ENCODE measurements around the gene ZNF618.
"Not testable (repeated sequence)": the region's sequence is repeated elsewhere in the genome, so short reads cannot be mapped to it uniquely, and the experiment has no call there.

Gene ZNF618

DNA sequence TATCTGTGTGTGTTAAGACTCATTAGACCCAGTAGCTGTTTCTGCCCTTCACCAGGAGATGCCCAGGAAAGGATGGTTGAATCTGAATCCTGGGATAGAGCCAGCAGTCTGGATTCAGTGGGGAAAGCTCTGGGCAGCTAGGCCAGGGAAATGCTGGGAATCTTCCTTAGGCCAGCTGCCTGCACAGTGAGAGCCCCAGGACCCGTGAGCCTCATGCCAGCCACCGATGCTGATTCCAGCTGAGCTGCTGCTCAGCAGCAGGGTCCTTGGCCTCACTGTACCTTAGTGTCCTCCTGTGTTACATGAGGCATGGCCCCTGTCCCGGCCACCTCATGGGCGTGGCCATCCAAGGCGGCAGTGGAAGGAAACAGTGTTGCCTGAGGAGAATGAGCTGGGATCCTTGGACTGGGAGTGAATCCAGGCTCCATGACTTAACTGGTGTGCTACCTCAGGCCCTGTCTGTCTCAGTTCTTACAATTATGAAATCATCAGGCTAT, 114.9 kb downstream of the ZNF618 start:
- DNase-seq = no peak

DNA sequence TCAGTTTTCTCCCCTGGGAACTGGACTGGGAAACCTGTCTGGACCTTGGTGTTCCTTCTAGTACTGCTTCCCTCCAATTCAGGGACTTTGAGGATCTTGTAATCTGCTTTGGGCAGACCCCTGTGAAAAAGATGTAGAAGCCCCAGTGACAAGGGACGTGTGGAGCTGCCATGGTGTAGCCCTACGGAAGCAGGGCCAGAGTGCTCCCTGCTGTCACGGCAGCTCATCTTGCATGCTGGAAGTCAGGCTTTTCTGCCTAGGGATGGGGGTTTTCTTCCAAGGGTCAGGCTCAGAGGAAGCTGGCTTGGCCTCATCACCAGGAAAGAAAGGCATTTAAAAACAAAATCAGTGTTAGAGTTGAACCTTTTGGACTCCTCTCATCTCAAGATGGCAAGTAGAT, 115.6 kb downstream of the ZNF618 start:
- no peak for DNase-seq

DNA sequence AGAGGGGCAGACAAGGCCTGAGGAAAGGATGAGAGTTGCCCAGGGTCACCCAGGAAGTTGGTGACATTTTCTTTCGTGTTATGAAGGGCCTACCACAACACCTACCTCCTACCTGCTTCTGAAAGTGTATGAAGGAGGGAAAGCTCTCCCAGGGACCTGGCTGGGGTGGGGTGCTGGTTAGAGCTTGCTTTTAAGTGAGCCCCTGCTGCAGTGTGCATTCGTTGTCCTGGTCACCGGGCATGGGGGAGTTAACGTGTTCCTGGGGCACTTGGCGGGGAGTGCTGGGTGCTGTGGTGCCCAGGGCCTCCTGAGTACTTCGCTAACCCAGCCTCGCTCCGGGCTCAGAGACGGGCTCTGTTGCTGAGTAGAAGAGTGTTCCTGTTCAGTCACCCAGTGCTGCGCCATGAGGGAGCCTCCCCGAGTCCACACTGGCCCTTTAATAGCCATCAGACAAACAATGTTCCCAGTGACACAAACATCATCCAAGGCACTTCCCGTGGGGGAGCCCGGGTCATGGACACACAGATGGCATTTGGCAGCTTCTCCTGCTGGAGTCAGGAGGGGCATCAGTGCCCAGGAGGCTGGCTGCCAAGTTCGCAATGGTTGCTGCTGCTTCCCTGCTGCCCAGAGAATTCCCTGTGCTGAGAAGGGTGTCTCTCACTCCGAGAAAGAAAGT, 116.3 kb downstream of the ZNF618 start:
- DNase-seq = no peak

DNA sequence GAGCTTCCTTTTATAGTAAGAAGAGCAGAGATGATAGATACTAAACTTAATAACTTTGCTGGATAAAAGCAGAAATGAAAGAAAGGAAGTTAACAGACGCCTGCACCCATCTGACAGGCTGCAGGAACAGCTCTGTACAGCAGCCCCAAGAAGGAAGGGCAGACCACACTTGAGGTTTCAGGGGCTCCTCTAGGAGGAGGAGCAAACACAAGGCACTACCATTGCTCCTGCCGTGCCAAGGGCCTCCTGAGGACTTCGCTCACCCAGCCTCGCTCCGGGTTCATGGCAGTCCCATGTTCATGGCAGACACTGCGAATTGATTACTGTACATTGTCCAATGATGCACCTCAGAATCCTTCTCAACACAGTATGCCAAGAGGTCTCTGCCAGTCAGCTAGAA, 116.9 kb downstream of the ZNF618 start:
- no peak for DNase-seq

DNA sequence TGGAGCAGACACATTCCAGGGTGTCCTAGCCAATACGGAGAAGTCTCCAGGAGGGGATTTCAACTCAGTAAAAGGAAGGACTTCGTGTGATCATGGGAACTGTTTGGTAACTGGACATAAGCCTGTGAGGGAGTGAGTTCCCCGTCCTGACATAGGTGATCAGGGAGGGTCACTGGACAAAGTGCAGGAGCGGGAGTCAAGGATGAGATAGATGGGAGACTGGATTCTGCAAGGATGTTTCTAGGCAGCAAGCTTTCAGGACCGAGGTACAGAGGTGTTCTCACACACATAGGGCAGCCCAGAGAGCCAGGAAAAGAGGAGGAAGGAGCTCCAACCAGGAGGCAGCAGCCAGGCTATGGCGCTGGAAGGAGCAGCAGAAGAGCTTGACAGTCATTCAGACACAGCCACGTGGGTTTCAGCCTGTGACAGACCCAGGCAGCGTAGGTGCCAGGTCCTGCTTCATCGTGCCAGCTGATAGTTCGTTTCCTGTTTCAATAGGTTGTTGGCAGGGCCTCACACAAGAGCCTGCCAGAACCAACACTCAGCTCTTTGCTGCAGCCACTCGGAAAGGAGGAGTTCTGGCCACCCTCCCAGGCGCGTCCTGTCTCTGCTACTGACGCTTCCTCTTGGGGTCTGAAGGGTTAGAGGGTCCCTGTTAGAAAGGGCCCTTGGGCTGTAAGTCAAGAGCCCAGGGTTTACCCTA, 117.9 kb downstream of the ZNF618 start:
- no peak for DNase-seq

DNA sequence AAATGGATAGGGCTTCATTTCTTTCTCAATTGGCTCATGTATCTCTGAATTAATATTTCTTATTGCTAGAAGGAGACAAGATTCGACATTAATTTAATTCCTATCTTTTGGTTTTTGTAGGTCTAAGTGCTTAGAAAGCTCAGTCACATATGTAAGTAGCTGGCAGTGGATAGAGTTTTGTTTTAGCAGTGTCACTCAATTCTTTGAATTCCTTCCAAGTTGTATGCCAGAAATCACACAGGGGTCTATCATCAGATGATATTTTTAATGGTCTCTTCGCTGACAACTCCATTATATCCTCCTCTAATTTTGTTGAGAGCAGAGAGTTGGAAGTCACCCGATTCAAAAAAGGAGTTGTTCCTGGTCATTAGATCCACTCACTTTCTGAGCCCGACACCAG, 119.3 kb downstream of the ZNF618 start:
- no peak for DNase-seq

DNA sequence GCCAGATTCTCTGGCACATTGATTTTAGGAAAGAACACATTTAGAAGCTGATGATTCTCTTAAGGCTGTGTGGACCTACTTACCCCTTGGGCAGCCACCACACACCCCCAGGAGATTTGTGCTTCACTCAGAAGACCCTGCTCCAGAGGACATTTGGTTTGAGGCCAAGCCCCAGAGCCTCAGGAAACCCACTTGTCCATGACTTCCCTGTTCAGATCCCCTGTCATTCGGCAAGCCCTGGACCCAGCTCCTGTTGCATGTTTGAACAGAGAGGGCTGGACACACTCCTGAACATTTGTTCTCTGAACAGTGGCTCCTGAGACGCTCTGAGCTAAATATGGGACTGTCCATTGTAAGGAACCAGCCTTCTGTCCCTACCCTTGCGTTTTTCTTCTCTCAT, 119.9 kb downstream of the ZNF618 start:
- no peak for DNase-seq

DNA sequence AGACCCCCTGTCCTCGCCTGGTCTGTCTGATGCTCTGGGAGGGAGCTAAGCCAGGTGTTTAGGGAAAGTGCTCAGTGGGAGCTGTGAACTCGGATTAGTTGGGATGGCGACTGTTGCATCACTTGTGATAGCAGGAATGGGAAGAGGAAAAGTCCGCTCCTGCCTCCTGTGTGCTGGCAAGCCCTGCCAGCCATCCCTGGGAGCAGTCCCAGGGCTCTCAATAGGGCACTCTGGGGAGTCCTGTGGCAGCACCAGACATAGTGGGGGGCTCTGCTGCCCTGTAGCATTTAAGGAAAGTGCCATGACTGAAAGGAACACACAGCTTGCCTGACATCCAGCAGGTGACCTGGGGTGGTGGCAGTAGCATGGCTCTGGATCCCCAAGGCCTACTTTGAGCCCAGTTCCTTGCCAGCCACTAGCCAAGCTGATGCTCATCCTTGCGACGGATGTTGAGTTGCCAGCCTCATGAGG, 120.5 kb downstream of the ZNF618 start:
- DNase-seq = no peak

DNA sequence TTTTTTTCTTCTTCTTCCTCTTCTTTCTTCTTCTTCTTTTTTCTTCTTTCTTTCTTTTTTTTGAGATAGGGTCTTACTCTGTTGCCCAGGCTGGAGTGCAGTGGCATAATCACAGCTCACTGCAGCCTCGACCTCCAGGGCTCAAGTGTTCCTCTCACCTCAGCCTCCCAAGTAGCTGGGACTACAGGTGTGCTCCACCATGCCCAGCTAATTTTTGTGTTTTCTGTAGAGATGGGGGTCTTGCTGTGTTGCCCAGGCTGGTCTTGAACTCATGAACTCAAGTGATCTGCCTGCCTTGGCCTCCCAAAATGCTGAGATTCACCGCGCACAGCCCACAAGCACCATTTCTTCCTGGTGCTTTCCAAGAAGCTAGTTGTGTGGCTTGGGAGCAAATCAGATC, 121.0 kb downstream of the ZNF618 start:
- DNase-seq = not testable (repeated sequence)

DNA sequence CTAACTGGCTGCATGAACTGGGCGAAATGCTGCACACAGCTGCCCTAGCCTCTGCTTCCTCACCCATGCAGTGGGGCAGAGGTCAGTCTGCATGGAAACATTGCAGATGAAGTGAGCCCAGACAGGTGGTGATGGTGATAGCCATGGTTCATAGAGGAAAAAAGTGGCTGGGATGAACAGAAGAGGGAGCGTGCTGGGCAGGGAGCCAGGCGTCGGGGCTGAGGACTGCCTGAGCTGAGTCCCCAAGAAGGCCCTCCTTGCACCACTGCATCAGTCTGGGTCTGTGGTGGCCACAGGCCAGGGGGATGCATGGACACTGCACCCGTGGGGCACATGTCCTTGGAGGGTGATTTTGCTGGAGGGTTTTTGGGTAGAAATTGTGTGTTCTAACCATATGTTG, 121.5 kb downstream of the ZNF618 start:
- DNase-seq = no peak

DNA sequence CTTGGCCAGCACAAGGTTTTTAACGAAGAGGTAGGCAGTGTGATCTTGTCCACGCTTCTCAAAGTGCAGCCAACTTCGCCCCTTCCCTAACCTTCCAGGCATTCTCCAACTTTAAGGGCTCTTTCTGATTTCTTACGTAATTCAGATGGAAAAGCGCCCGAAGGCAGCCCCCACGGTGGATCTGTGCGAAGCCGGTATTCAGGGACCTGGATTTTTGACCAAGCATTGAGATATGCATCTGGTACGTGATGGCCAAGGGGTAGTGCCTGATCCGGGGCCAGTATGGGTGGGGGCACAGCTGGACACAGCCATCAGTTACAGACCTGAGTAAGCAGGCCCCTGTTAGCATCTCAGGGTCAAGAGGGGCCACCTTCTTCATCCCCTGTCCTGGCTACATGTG, 122.0 kb downstream of the ZNF618 start:
- no peak for DNase-seq

DNA sequence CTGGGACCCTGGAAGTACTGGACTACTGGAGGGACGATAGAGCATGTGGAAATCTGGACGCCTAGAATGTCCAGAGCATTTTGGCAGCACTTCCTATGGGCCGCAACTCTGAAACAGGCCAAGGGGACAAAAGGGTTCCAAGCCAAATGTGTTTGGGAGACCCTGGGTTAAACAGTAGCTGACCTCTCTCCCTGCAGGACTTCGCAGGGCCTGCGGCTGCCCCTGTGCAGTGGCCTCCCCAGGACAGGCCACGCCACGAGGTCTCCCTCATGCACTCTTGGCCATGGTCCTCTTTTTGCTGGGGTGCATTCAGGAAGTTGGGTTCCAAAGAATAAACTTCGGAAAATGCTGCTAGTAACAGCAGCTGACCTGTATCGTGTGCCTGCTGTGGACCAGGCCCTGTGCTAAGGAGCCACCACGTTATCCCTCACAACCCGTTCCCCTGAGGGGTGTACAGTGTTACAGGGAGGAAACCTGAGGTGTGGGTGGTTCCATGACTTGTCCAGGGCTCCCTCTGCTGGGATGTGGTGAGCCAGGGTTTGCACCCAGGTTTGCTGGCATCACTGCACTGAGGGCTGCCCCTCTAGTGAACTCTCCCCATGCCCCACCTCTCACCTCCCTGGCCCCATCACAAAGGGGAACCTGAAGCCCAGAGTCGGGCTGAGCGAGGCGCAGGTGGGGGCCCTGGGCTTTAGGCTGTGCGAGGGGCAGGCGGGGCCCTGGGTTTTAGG, 122.6 kb downstream of the ZNF618 start:
- no peak for DNase-seq

DNA sequence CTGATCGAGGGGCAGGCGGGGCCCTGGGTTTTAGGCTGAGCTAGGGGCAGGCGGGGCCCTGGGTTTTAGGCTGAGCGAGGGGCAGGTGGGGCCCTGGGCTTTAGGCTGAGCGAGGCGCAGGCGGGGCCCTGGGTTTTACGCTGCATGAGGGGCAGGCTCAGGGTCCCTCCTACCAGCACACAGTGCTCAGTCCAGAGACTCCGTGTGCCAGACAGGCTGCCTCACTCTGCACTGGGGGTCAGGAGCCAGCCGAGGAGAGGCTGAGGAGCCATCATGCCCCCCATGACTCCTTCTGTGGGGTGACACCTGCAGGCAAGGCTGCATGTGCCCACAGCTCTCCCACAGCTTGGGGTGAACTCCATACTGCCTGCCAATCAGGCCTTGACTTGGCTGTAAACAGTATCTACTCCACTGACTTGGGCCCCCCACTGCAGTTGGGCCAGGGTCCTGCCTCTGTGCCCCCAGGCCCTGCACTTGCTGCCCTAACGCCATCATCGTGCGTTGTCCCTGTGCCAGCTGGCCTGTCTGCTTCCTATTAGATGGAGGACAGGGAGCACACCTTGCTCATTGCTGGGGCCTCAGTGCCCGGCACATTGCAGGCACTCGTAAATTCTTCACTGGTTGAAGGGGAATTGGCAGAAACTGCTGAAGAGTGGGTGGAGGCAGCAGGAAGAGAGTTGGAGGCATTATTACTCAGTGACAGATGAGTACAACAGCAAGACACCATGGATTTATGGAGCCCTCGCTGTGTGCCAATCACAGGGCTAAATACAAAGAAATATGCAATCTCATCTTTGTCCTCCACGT, 123.3 kb downstream of the ZNF618 start:
- DNase-seq = no peak

DNA sequence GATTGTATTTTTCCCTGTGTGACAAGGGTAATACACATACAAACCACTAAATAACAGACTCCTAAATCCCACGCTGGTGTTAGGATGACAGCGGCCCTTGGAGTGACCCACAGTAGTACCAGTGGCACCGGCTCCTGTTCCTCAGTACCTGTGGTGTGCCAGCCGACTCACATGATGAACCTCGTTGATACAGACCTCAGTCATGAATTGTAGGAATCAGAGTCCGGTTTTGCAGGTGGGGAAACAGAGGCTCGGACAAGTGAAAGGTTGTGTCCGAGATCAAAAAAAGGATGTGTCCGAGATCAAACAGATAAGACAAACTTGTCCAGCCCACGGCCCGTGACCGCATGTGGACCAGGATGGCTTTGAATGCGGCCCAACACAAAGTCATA, 124.0 kb downstream of the ZNF618 start:
- DNase-seq = no peak

DNA sequence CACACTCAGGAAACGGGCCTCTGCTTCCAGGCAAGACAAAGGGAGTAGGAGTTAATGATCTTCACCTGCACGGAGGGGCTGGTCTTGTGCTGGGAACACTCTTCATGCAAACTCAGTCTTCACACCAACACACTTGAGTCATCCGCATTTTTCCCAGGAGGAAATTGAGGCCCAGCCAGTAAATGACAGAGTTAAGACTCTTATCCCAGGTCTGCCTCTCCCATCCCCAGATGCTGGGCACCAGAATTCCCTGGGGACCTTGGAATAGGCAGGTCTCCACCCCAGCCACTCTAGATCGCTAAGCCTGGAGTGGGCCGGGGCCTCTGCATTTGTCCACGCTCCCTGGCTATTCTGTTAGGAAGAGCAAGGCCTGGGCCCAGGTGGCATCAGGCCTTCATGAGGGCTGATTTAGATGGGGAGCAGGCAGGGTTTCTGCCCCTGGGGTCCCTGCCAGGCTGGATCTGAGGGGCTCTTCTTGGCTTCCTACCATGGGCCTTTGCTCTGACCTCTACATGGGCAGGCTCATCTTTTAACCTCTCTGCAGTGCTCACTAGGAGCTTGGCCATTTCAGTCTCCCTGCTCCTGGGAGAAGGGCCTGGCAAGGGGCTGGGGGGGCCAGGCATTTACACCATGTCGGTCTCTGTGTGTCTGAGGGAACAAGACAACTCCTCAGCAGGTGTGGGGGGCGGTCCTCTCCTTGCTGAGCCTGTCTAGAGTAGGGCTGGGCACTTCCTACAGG, 124.7 kb downstream of the ZNF618 start:
- DNase-seq = no peak

DNA sequence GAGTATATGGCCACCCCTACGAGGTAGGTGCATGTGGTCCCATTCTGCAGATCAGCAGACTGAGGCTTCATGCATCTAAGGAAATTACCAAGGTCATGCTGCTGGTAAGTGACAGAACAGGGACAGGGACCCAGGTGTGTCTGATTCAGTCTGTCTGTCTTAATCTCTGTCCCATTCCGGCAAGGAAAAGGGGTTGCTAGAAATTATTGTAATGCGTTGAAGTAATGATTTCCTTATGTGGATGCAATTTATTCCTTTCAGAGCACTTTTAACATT, 125.2 kb downstream of the ZNF618 start:
- no peak for DNase-seq

DNA sequence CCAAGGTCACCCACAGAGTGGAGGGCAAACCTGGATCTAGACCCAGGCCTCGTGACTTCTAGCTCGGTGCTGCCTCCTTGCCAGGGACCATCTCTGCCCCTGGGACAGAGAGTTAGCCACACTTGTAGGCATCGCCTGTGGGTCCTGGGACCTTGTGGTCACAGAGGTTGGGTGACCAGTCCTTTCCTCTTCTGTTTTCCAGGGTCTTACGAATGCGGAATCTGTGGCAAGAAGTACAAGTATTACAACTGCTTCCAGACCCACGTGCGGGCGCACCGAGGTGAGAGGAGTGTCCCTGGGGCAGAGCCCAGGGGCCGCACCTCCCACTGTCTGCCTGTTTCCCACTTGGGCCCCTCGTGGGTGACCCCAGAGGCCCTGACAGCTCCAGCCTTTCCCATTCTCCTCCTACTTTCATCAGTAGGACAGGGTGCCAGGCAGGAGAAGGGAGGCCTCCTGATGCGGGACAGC, 125.7 kb downstream of the ZNF618 start:
- no peak for DNase-seq

DNA sequence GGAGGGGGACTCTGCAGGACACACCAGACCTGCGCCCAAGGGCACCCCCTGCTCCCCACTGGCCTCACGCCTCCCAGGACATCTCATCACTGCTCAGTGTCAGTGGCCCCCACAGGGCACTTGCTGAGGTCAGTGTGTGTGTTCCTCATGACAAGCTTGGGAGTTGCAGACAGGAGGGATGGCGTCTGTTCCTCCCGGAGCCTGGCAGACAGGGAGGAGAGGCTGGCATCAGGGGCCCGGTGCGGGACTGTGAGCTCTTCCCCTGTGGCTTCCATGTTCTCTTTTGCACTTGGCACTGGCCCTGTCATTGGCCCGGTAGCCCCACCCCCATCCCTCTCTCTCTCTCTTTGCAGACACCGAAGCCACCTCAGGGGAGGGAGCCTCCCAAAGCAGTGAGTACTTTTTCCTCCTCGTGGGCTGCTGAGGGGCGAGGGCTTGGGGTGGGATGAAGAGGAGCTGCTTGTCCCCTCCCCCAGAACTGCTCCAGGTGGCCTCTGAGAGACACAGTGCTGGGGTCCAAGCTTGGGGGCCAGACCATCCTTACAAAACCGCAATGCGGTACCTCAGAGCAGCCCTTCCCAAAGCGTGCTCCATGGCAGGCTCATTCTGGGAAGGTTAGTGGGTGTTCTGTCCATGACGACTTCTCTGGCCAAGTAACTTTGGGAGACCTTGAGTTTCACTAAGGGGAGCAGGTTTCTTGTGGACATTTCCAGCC, 126.3 kb downstream of the ZNF618 start:
- no peak for DNase-seq

DNA sequence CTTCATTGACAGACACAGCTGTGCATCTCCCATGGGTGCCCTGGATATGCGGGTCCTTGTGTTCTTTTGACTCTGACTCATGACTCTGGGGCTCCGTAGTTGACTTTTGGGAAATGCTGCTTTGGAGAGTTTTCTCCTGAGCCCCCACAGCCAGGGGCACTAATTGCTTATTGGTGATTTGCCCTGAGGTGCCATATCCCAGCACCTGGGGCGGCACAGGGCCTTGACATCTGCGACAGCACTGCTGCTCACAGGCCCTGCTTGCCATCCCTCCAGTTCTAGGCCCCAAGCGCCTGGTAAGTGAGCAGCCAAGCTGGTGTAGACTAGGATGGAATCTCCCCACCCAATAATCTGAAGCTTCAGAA, 126.9 kb downstream of the ZNF618 start:
- DNase-seq = no peak

DNA sequence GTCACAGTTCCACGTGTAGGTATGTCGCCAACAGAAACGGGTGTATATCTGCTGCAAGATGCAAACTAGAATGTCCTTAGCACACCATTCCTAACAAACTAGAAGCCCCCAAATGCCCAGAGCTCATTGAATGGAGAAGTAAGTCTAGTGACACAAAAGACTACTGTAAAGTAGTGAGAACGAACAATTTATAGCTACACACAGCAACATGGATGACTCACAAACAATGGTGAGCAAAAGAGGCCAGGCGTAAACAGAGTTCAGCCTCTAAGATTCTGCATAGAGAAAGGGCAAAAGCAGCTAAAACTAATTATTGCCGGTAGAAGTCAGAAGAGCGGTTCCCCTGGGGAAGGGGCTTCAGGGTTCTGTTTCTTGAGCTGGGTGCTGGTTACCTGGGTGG, 127.2 kb downstream of the ZNF618 start:
- no peak for DNase-seq

DNA sequence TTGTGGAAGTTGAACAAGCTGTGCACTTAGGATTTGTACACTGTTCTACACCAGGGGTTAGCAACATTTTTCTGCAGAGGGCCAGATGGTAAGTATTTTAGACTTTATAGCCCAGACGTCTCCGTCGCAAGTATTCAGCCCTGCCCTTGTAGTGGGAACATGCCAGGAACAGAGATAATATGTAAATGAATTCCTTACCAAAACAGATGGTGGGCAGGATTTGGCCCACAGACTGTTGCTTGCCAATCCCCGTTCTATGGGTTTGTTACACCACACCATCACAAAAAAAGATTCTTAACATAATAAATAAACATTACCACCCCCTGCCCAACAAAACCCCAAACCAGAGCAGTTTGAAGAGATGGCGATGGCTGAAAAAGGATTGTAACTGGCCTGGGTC, 127.6 kb downstream of the ZNF618 start:
- no peak for DNase-seq

DNA sequence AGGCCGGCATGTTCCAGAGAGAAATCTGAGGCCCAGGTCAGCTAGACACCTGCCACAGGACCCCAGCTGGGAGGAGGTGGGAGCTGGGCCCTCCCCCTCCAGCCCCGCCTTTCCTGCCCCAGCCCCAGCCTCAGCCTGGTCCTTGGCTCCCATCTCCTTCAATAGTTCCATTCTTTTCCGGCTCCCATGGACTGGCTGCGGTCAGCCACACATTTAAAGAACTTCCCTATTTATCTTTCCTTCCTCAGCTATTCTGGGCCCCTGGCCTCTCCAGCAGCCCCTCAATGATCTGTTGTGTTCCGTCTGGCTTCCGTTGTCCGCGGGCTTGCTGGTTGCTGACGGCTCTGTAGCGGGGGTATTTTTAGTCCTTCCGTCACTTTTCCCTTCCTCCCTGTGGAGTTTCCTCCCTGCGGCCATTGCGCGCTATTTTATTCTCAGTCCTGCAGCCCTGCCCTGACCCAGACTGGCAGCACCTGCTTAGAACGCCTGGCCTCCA, 128.2 kb downstream of the ZNF618 start:
- DNase-seq = no peak
